Suprapubic skin (tissue), 4 donors: ENCODE data around the gene HORMAD2. TPM values are rescaled to one million over a fixed set of nuclear protein-coding genes. Genes with fewer than 3 reads are reported as not detected.
A peak's percentile ranks its signal among the peaks of the same experiment; 100 is the strongest.

ENCODE experiments used
- DNase-seq, 2 donors: peaks; one replicate each; pipeline ENCODE4 v3.0.0-alpha.2; 2019; ENCODE audit warnings: low spot score in 2 of 2
- H3K27ac ChIP-seq: fragments of 200-600 bp; sonication (generic); one replicate; pipeline ENCODE4 v1.5.1; 2019
- H3K27me3 ChIP-seq: fragments of 200-600 bp; sonication (generic); one replicate; pipeline ENCODE4 v1.5.1; 2019
- H3K36me3 ChIP-seq: fragments of 200-600 bp; sonication (generic); one replicate; pipeline ENCODE4 v1.5.1; 2019
- H3K4me1 ChIP-seq: fragments of 200-600 bp; sonication (generic); one replicate; pipeline ENCODE4 v1.5.1; 2019
- H3K4me3 ChIP-seq: fragments of 200-600 bp; sonication (generic); one replicate; pipeline ENCODE4 v1.5.1; 2019; ENCODE audit warnings: mild to moderate bottlenecking
- H3K9me3 ChIP-seq: fragments of 200-600 bp; sonication (generic); one replicate; pipeline ENCODE4 v1.5.1; 2019
- CTCF ChIP-seq, 2 donors: fragments of 200-600 bp in 1 of 2; fragments of 450-650 bp in 1 of 2; sonication (generic) in 1 of 2; IDR thresholded peaks; one replicate each; pipeline ENCODE4 v1.5.1; 2016 to 2019; ENCODE audit warnings: antibody characterized with exemption in 2 of 2, mild to moderate bottlenecking in 1 of 2, moderate library complexity in 1 of 2
- EP300 ChIP-seq: sonication (generic); formaldehyde crosslinking; IDR thresholded peaks from one replicate; pipeline ENCODE4 v1.6.1; 2017; ENCODE audit warnings: antibody characterized with exemption
- POLR2A ChIP-seq, 2 donors: fragments of 450-650 bp; IDR thresholded peaks; one replicate each; pipeline ENCODE4 v1.6.1; 2017; ENCODE audit warnings: antibody characterized with exemption in 2 of 2, mild to moderate bottlenecking in 2 of 2, moderate library complexity in 2 of 2
- POLR2AphosphoS5 ChIP-seq, 3 donors: sonication (generic); formaldehyde crosslinking; IDR thresholded peaks; one replicate each; pipeline ENCODE4 v1.6.1; 2017; ENCODE audit warnings: antibody characterized with exemption in 3 of 3
- WGBS: methylation state at CpG from one replicate; pipeline ENCODE4 v1.1.5; 2018; 5-methylcytosine and 5-hydroxymethylcytosine counted together
- total RNA-seq, 4 donors: library from RNA; depleted of rRNA; stranded (reverse); fragments of >200 nt; gene quantifications; one replicate each; pipeline ENCODE4 v1.1.0, GENCODE V29; 2016

Gene HORMAD2
- total RNA-seq, 4 donors from 2014 or later = not detected

- H3K9me3 ChIP-seq = no peaks in the 10 kb centered on the region
- peaks cover 13% of the 10 kb centered on the region for H3K4me1 ChIP-seq
- no peak for DNase-seq
- peaks cover 4% of the 10 kb centered on the region for H3K27me3 ChIP-seq
- 34% methylated on average over 5 of the region's 23 CpGs for WGBS
- no peak for TF ChIP-seq POLR2A (IDR thresholded peaks at IDR 0.05)
- no peak for TF ChIP-seq CTCF (IDR thresholded peaks at IDR 0.05)
- TF ChIP-seq EP300 = no peak
- H3K27ac ChIP-seq = peak overlapping the region; percentile 11
- no peak overlapping the region for H3K4me3 ChIP-seq
- H3K36me3 ChIP-seq = no peaks in the 10 kb centered on the region
Measured at GRCh38 chr22:30217698-30218560, 137.7 kb downstream of the HORMAD2 start.

GRCh38 chr22:30219049-30219654 lies 138.9 kb downstream of the HORMAD2 start:
- no peak overlapping the region for H3K27ac ChIP-seq
- peaks cover 11% of the 10 kb centered on the region for H3K4me1 ChIP-seq
- no peak for TF ChIP-seq EP300
- no peak for TF ChIP-seq POLR2AphosphoS5 (IDR thresholded peaks at IDR 0.05)
- TF ChIP-seq POLR2A (IDR thresholded peaks at IDR 0.05) = no peak
- no peak for TF ChIP-seq CTCF (IDR thresholded peaks at IDR 0.05)
- no peaks in the 10 kb centered on the region for H3K36me3 ChIP-seq
- H3K27me3 ChIP-seq = peaks cover 4% of the 10 kb centered on the region
- no peak for DNase-seq
- whole genome bisulfite sequencing = 71% methylated on average over 8 of the region's 8 CpGs
- H3K4me3 ChIP-seq = no peak overlapping the region
- no peaks in the 10 kb centered on the region for H3K9me3 ChIP-seq

GRCh38 chr22:30219668-30220278 lies 139.5 kb downstream of the HORMAD2 start:
- H3K9me3 ChIP-seq = no peaks in the 10 kb centered on the region
- no peaks in the 10 kb centered on the region for H3K36me3 ChIP-seq
- H3K27ac ChIP-seq = no peak overlapping the region
- no peak overlapping the region for H3K4me3 ChIP-seq
- no peak for DNase-seq
- peaks cover 4% of the 10 kb centered on the region for H3K27me3 ChIP-seq
- H3K4me1 ChIP-seq = peaks cover 15% of the 10 kb centered on the region
- no peak for TF ChIP-seq CTCF (IDR thresholded peaks at IDR 0.05)
- no peak for TF ChIP-seq POLR2A (IDR thresholded peaks at IDR 0.05)
- no peak for TF ChIP-seq EP300
- no peak for TF ChIP-seq POLR2AphosphoS5 (IDR thresholded peaks at IDR 0.05)

GRCh38 chr22:30220338-30221012 lies 140.2 kb downstream of the HORMAD2 start:
- Histone ChIP-seq H3K27me3 (peaks cover 4% of the 10 kb centered on the region), H3K36me3 (no peaks in the 10 kb centered on the region), H3K27ac (no peak overlapping the region), H3K4me3 (no peak overlapping the region), H3K4me1 (peaks cover 15% of the 10 kb centered on the region), H3K9me3 (no peaks in the 10 kb centered on the region)
- 84% methylated on average over 7 of the region's 7 CpGs for WGBS
- TF ChIP-seq CTCF (IDR thresholded peaks at IDR 0.05) (no peak), EP300 (no peak), POLR2AphosphoS5 (IDR thresholded peaks at IDR 0.05) (no peak), POLR2A (IDR thresholded peaks at IDR 0.05) (no peak)
- DNase-seq = no peak
